Psoas muscle (tissue), 8 donors: ENCODE measurements around the gene KIF22. TPM values are rescaled to one million over a fixed set of nuclear protein-coding genes. Genes with fewer than 3 reads are reported as not detected.

Experiments
- ATAC-seq, 4 donors: fragments of 200-7000 bp; cut with Tn5 transposase; one replicate each; pipeline ENCODE4 v1.9.1; 2020; ENCODE audit warnings: moderate library complexity in 3 of 4, mild to moderate bottlenecking in 2 of 4
- DNase-seq, 2 donors: peaks; one replicate each; pipeline ENCODE4 v3.0.0-alpha.2; 2020
- H3K27ac ChIP-seq: fragments of 200-600 bp; one replicate; pipeline ENCODE4 v1.8.0; 2022
- H3K27me3 ChIP-seq, 3 donors: fragments of 200-600 bp in 1 of 3; one replicate each; pipeline versions ENCODE4 v1.6.1 to v1.8.0; 2013 to 2022; ENCODE audit warnings: low read length in 2 of 3, mild to moderate bottlenecking in 2 of 3, moderate library complexity in 1 of 3; ENCODE audit not compliant: insufficient read depth in 3 of 3
- H3K36me3 ChIP-seq, 2 donors: fragments of 200-600 bp in 1 of 2; one replicate each; pipeline versions ENCODE4 v1.6.1 to v1.8.0; 2013 to 2022; ENCODE audit warnings: low read depth in 1 of 2, mild to moderate bottlenecking in 1 of 2, moderate library complexity in 1 of 2; ENCODE audit not compliant: insufficient read depth in 1 of 2
- H3K4me1 ChIP-seq: fragments of 200-600 bp; one replicate; pipeline ENCODE4 v1.8.0; 2022
- H3K4me3 ChIP-seq: fragments of 200-600 bp; one replicate; pipeline ENCODE4 v1.8.0; 2022; ENCODE audit warnings: mild to moderate bottlenecking
- H3K9me3 ChIP-seq: fragments of 200-600 bp; one replicate; pipeline ENCODE4 v1.8.0; 2022
- WGBS, 3 donors: extraction: QIAGEN DNeasy Blood & Tissue Kit; methylation state at CpG; one replicate each; pipeline versions ENCODE4 v1.1.6 to v1.1.7; 2013; 5-methylcytosine and 5-hydroxymethylcytosine counted together
- intact Hi-C, 2 donors: fragments of 100-400 bp; cut with DNase I; formaldehyde crosslinking; loops; one replicate each; pipeline versions ENCODE4 v1.11.0 to v1.14.2; 2022
- polyA plus RNA-seq, 3 donors: library from polyadenylated mRNA; stranded (reverse); fragments of 200-250 nt; gene quantifications; one replicate each; pipeline ENCODE4 v1.2.3, GENCODE V29; 2013
- total RNA-seq, 4 donors: library from RNA; stranded (reverse); fragmentation: NEBNext Ultra II Directional in 2 of 4; extraction: Animal tissue kit (Norgen Biotek cat#: 25700) in 2 of 4; gene quantifications; one replicate each; pipeline versions ENCODE4 v1.2.1 to v1.2.4, GENCODE V29; 2021 to 2023
- TF ChIP-seq, protein P1 (sequence below): fragments of 200-600 bp; IDR thresholded peaks from one replicate; pipeline ENCODE4 v1.8.0; 2022; ENCODE audit warnings: antibody characterized with exemption
- donor health status: healthy with polysubstance abuse.
- donor health status: DM: no; HTN: no; CAD: no; lungs with moderate emphysema.
- donor health status: Bipolar disorder and iron deficiency.
- donor health status: healthy.
- donor health status: DM: yes; HTN: yes; CAD: no.
- donor health status: DM: no; HTN: no; CAD: no.
- donor health status: DM: no; HTN: no; CAD: no.
- donor health status: DM: yes; HTN: yes; CAD: no.

KIF22 gene
- total and polyA plus RNA-seq, 7 donors, result 12.6 to 23.8 (median 15.4) TPM

- ATAC-seq, result peak; percentile 88 to 90 (median 90)
- 0 to 1% (median 0%) methylated on average over 45 to 100 of the region's 103 CpGs for WGBS, 3 donors
- H3K4me1 ChIP-seq, result peaks cover 44% of the 10 kb centered on the region
- H3K27ac ChIP-seq, result peak overlapping the region; percentile 97
- TF ChIP-seq, protein P1, sequence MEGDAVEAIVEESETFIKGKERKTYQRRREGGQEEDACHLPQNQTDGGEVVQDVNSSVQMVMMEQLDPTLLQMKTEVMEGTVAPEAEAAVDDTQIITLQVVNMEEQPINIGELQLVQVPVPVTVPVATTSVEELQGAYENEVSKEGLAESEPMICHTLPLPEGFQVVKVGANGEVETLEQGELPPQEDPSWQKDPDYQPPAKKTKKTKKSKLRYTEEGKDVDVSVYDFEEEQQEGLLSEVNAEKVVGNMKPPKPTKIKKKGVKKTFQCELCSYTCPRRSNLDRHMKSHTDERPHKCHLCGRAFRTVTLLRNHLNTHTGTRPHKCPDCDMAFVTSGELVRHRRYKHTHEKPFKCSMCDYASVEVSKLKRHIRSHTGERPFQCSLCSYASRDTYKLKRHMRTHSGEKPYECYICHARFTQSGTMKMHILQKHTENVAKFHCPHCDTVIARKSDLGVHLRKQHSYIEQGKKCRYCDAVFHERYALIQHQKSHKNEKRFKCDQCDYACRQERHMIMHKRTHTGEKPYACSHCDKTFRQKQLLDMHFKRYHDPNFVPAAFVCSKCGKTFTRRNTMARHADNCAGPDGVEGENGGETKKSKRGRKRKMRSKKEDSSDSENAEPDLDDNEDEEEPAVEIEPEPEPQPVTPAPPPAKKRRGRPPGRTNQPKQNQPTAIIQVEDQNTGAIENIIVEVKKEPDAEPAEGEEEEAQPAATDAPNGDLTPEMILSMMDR, result no peak
- intact Hi-C loops, result loop anchor here in 1 of 2 donors (5.0 kb wide), 1 partner anchor 208 kb away; no protein-coding TSS in a partner anchor
- H3K9me3 ChIP-seq, result no peaks in the 10 kb centered on the region
- peak; percentile 98 to 99 for DNase-seq
- peak overlapping the region; percentile 80 for H3K4me3 ChIP-seq
- H3K27me3 ChIP-seq, result no peaks in the 10 kb centered on the region
- H3K36me3 ChIP-seq, result peaks cover 0 to 19% of the 10 kb centered on the region in 2 donors
These were observed 14.9 kb downstream of the KIF22 start for GRCh38 chr16:29805232-29806098.

DNA sequence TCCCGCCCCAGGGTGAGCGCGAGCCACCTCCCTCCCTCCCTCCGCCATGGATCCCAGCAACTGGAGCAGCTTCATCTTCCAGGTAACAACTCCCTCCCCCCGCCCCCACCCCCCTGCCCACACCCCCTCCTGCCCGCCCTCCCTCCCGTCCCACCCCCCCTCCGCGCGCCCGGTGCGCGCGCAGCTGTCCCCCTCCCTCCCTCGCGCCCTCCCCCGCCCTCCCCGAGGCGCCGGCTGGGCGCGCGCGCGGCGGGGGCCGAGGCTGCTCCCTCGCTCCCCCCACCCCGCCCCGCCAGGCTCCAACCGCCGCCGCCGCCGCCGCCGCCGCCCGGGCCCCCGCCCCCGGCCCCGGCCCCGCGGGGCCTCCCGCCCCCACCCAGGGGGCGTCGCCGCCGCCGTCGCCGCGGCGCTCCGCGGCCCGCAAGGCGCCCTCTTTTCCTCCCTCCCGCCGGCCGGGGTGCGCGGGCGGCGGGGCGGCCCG lies 15.6 kb downstream of the KIF22 start, which contains the start of gene MAZ:
MAZ (plus strand) TSS at position 431 of the 481 bp plus-strand sequence. CDS start 173 bp downstream, outside the sequence.
- peak; percentile 5 to 25 (median 10) for ATAC-seq
- H3K27me3 ChIP-seq, result no peaks in the 10 kb centered on the region
- intact Hi-C loops, result loop anchor here in 1 of 2 donors (5.0 kb wide), 1 partner anchor 209 kb away; no protein-coding TSS in a partner anchor
- peak in 1 of 2 donors; percentile 82 for DNase-seq
- peaks cover 0 to 19% of the 10 kb centered on the region in 2 donors for H3K36me3 ChIP-seq
- H3K27ac ChIP-seq, result peak within 1 kb of the TSS; percentile 97
- 0 to 1% methylated on average over 1 to 37 of the region's 67 CpGs; no CpG with 5 or more reads in 1 of the 3 donors for WGBS, 3 donors
- peak within 1 kb of the TSS; percentile 80 for H3K4me3 ChIP-seq
- H3K4me1 ChIP-seq, result peaks cover 49% of the 10 kb centered on the region
- TF ChIP-seq, protein P1, result no peak
- H3K9me3 ChIP-seq, result no peaks in the 10 kb centered on the region

GRCh38 chr16:29806641-29807425 lies 16.3 kb downstream of the KIF22 start:
- no peak for ATAC-seq
- Histone ChIP-seq H3K27me3 (no peaks in the 10 kb centered on the region), H3K9me3 (no peaks in the 10 kb centered on the region), H3K36me3 (peaks cover 0 to 19% of the 10 kb centered on the region in 2 donors), H3K4me3 (peak overlapping the region; percentile 71), H3K4me1 (peaks cover 49% of the 10 kb centered on the region), H3K27ac (peak overlapping the region; percentile 89)
- intact Hi-C loops, result loop anchor here in 1 of 2 donors (1.0 to 5.0 kb wide), 2 partner anchors 41 to 210 kb away; no protein-coding TSS in a partner anchor
- DNase-seq, result peak; percentile 67 to 76
- TF ChIP-seq, protein P1, result no peak
- 1 to 5% (median 2%) methylated on average over 33 to 99 of the region's 99 CpGs for WGBS, 3 donors

GRCh38 chr16:29807426-29808218 lies 17.1 kb downstream of the KIF22 start:
- TF ChIP-seq, protein P1, result peak; percentile 32
- H3K4me3 ChIP-seq, result peak overlapping the region; percentile 71
- no peaks in the 10 kb centered on the region for H3K9me3 ChIP-seq
- DNase-seq (peak; percentile 86 to 94), ATAC-seq (peak; percentile 11 to 44 (median 26))
- intact Hi-C loops, result loop anchor here in 1 of 2 donors (1.0 to 5.0 kb wide), 2 partner anchors 41 to 210 kb away; no protein-coding TSS in a partner anchor
- H3K27me3 ChIP-seq, result no peaks in the 10 kb centered on the region
- H3K36me3 ChIP-seq, result peaks cover 0 to 19% of the 10 kb centered on the region in 2 donors
- WGBS, 3 donors, result 10 to 14% (median 13%) methylated on average over 58 to 69 of the region's 69 CpGs
- H3K27ac ChIP-seq, result peak overlapping the region; percentile 89
- H3K4me1 ChIP-seq, result peaks cover 53% of the 10 kb centered on the region
